HEK293 (cell line): ENCODE data around the gene AEN.

Experiments
- GLI2 ChIP-seq: fragments of 450-650 bp; formaldehyde crosslinking; IDR thresholded peaks from 2 replicates; pipeline ENCODE4; 2017; ENCODE audit warnings: missing biosample characterization, missing genetic modification characterization, low read depth, borderline replicate concordance
- IKZF3 ChIP-seq: fragments of 450-650 bp; IDR thresholded peaks from 2 replicates; pipeline ENCODE4 v1.5.0; 2018; ENCODE audit warnings: missing biosample characterization, mild to moderate bottlenecking, missing genetic modification characterization, moderate library complexity
- KLF16 ChIP-seq: fragments of 450-650 bp; formaldehyde crosslinking; IDR thresholded peaks from 2 replicates; pipeline ENCODE4 v1.5.1; 2017; ENCODE audit warnings: missing biosample characterization, missing genetic modification characterization
- MZF1 ChIP-seq: fragments of 450-650 bp; formaldehyde crosslinking; IDR thresholded peaks from 2 replicates; pipeline ENCODE4 v1.5.1; 2017; ENCODE audit warnings: missing biosample characterization, missing genetic modification characterization, borderline replicate concordance
- ZEB2 ChIP-seq: fragments of 450-650 bp; formaldehyde crosslinking; IDR thresholded peaks from 2 replicates; pipeline ENCODE4 v1.5.1; 2016; ENCODE audit warnings: missing biosample characterization, missing genetic modification characterization
- ZNF155 ChIP-seq: fragments of 450-650 bp; formaldehyde crosslinking; IDR thresholded peaks from 2 replicates; pipeline ENCODE4 v1.5.1; 2016; ENCODE audit warnings: missing biosample characterization, missing genetic modification characterization
- ZNF16 ChIP-seq: fragments of 450-650 bp; formaldehyde crosslinking; IDR thresholded peaks from 2 replicates; pipeline ENCODE4 v1.5.1; 2016; ENCODE audit warnings: low read depth, missing biosample characterization, missing genetic modification characterization
- ZNF184 ChIP-seq: fragments of 450-650 bp; IDR thresholded peaks from 2 replicates; pipeline ENCODE4 v1.5.1; 2018; ENCODE audit warnings: missing biosample characterization, mild to moderate bottlenecking, missing genetic modification characterization
- ZNF221 ChIP-seq: fragments of 450-650 bp; formaldehyde crosslinking; IDR thresholded peaks from 2 replicates; pipeline ENCODE4 v1.5.1; 2017; ENCODE audit warnings: missing biosample characterization, missing genetic modification characterization, borderline replicate concordance
- ZNF311 ChIP-seq: fragments of 450-650 bp; formaldehyde crosslinking; IDR thresholded peaks from 2 replicates; pipeline ENCODE4 v1.5.1; 2017; ENCODE audit warnings: missing biosample characterization, missing genetic modification characterization, borderline replicate concordance
- ZNF391 ChIP-seq: fragments of 450-650 bp; formaldehyde crosslinking; IDR thresholded peaks from 2 replicates; pipeline ENCODE4 v1.5.1; 2016; ENCODE audit warnings: low read depth, missing biosample characterization, missing genetic modification characterization, borderline replicate concordance
- ZNF514 ChIP-seq: fragments of 450-650 bp; formaldehyde crosslinking; IDR thresholded peaks from 2 replicates; pipeline ENCODE4 v1.5.1; 2016; ENCODE audit warnings: missing biosample characterization, missing genetic modification characterization
- ZNF549 ChIP-seq: fragments of 450-650 bp; IDR thresholded peaks from 2 replicates; pipeline ENCODE4 v1.5.1; 2018; ENCODE audit warnings: missing biosample characterization, missing genetic modification characterization, mild to moderate bottlenecking, inconsistent platforms, moderate library complexity
- ZNF585B ChIP-seq: fragments of 450-650 bp; formaldehyde crosslinking; IDR thresholded peaks from 2 replicates; pipeline ENCODE4 v1.5.1; 2016; ENCODE audit warnings: missing biosample characterization, missing genetic modification characterization
- ZNF596 ChIP-seq: fragments of 450-650 bp; IDR thresholded peaks from 2 replicates; pipeline ENCODE4 v1.5.0; 2018; ENCODE audit warnings: missing biosample characterization, mild to moderate bottlenecking, missing genetic modification characterization, moderate library complexity
- ZNF792 ChIP-seq: fragments of 450-650 bp; formaldehyde crosslinking; IDR thresholded peaks from 2 replicates; pipeline ENCODE4 v1.5.1; 2016; ENCODE audit warnings: missing biosample characterization, missing genetic modification characterization
- ZNF830 ChIP-seq: fragments of 450-650 bp; IDR thresholded peaks from 2 replicates; pipeline ENCODE4 v1.5.0; 2018; ENCODE audit warnings: missing biosample characterization, missing genetic modification characterization, low read depth, mild to moderate bottlenecking, moderate library complexity
- ZSCAN30 ChIP-seq: fragments of 450-650 bp; IDR thresholded peaks from 2 replicates; pipeline ENCODE4 v1.5.1; 2018; ENCODE audit warnings: missing biosample characterization, mild to moderate bottlenecking, missing genetic modification characterization, moderate library complexity
- TF ChIP-seq, protein P1 (sequence below): fragments of 450-650 bp; formaldehyde crosslinking; IDR thresholded peaks from 2 replicates; pipeline ENCODE4 v1.5.1; 2016; ENCODE audit warnings: missing biosample characterization, missing genetic modification characterization, borderline replicate concordance
- TF ChIP-seq, protein P2 (sequence below): fragments of 450-650 bp; formaldehyde crosslinking; IDR thresholded peaks from 2 replicates; pipeline ENCODE4 v1.5.1; 2016; ENCODE audit warnings: missing biosample characterization, missing genetic modification characterization
- TF ChIP-seq, protein P3 (sequence below): fragments of 450-650 bp; formaldehyde crosslinking; IDR thresholded peaks from 2 replicates; pipeline ENCODE4 v1.5.1; 2016; ENCODE audit warnings: missing biosample characterization, missing genetic modification characterization
- TF ChIP-seq, protein P4 (sequence below): fragments of 450-650 bp; formaldehyde crosslinking; IDR thresholded peaks from 2 replicates; pipeline ENCODE4 v1.5.0; 2017; ENCODE audit warnings: missing biosample characterization, missing genetic modification characterization, borderline replicate concordance
- TF ChIP-seq, protein P5 (sequence below): fragments of 450-650 bp; formaldehyde crosslinking; IDR thresholded peaks from 2 replicates; pipeline ENCODE4 v1.5.1; 2016; ENCODE audit warnings: missing biosample characterization, missing genetic modification characterization

The AEN gene

DNA sequence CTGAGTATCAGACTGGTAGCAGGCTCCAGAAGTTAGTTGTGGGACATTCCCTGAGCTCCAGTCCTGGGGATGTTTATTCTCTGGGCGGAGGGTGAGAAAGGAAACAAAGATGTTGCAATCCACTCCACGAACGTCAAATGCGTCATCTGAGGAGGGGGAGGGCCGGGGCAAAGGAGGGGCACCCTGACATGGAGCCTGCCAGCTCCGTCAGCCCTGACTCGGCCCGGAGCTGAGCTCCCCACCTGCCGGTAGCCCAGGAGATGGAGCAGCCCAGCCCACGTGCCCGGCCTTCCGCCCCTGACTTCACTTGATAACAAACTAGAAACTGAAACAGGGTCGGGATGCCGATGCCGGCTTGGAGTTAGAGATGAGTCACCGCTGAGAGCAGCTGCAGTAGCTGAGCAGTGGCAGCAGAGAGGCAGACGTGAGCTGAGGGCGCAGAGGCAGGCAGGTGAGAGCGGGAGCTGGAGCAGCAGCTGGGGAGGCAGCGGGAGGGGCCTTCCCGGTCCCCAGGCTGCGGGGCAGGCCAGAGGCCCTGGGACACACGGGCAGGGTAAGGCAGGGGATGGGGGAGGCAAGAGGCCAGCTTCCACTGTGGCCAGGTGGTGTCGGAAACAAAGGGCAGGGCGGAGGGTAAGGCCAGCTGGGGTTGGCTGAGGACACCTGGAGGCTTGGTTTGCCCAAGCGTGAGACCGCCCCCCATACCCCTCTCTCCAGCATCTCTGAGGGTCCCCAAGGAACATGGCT lies 17.7 kb downstream of the AEN start, which contains the start of gene ISG20 (continued):
- TF ChIP-seq ZNF155 (tag by site-specific recombination), result no peak
- TF ChIP-seq MZF1 (tag by site-specific recombination), result 0 out of 2 replicates have a peak, but pooled peaks have one; percentile 17
- no peak for TF ChIP-seq ZNF221 (tag by site-specific recombination)
- no peak for TF ChIP-seq ZNF16 (tag by site-specific recombination)
- TF ChIP-seq ZNF549, result no peak
- TF ChIP-seq KLF16, result peak; percentile 87
- TF ChIP-seq, protein P1, sequence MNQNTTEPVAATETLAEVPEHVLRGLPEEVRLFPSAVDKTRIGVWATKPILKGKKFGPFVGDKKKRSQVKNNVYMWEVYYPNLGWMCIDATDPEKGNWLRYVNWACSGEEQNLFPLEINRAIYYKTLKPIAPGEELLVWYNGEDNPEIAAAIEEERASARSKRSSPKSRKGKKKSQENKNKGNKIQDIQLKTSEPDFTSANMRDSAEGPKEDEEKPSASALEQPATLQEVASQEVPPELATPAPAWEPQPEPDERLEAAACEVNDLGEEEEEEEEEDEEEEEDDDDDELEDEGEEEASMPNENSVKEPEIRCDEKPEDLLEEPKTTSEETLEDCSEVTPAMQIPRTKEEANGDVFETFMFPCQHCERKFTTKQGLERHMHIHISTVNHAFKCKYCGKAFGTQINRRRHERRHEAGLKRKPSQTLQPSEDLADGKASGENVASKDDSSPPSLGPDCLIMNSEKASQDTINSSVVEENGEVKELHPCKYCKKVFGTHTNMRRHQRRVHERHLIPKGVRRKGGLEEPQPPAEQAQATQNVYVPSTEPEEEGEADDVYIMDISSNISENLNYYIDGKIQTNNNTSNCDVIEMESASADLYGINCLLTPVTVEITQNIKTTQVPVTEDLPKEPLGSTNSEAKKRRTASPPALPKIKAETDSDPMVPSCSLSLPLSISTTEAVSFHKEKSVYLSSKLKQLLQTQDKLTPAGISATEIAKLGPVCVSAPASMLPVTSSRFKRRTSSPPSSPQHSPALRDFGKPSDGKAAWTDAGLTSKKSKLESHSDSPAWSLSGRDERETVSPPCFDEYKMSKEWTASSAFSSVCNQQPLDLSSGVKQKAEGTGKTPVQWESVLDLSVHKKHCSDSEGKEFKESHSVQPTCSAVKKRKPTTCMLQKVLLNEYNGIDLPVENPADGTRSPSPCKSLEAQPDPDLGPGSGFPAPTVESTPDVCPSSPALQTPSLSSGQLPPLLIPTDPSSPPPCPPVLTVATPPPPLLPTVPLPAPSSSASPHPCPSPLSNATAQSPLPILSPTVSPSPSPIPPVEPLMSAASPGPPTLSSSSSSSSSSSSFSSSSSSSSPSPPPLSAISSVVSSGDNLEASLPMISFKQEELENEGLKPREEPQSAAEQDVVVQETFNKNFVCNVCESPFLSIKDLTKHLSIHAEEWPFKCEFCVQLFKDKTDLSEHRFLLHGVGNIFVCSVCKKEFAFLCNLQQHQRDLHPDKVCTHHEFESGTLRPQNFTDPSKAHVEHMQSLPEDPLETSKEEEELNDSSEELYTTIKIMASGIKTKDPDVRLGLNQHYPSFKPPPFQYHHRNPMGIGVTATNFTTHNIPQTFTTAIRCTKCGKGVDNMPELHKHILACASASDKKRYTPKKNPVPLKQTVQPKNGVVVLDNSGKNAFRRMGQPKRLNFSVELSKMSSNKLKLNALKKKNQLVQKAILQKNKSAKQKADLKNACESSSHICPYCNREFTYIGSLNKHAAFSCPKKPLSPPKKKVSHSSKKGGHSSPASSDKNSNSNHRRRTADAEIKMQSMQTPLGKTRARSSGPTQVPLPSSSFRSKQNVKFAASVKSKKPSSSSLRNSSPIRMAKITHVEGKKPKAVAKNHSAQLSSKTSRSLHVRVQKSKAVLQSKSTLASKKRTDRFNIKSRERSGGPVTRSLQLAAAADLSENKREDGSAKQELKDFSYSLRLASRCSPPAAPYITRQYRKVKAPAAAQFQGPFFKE (tag by site-specific recombination), result no peak
- TF ChIP-seq ZNF792 (tag by site-specific recombination), result no peak
- TF ChIP-seq ZNF585B (tag by site-specific recombination), result no peak
- TF ChIP-seq, protein P2, sequence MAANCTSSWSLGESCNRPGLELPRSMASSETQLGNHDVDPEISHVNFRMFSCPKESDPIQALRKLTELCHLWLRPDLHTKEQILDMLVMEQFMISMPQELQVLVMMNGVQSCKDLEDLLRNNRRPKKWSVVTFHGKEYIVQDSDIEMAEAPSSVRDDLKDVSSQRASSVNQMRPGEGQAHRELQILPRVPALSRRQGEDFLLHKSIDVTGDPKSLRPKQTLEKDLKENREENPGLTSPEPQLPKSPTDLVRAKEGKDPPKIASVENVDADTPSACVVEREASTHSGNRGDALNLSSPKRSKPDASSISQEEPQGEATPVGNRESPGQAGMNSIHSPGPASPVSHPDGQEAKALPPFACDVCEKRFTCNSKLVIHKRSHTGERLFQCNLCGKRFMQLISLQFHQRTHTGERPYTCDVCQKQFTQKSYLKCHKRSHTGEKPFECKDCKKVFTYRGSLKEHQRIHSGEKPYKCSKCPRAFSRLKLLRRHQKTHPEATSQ (tag by site-specific recombination), result no peak
- no peak for TF ChIP-seq ZNF514 (tag by site-specific recombination)
- TF ChIP-seq, protein P3, sequence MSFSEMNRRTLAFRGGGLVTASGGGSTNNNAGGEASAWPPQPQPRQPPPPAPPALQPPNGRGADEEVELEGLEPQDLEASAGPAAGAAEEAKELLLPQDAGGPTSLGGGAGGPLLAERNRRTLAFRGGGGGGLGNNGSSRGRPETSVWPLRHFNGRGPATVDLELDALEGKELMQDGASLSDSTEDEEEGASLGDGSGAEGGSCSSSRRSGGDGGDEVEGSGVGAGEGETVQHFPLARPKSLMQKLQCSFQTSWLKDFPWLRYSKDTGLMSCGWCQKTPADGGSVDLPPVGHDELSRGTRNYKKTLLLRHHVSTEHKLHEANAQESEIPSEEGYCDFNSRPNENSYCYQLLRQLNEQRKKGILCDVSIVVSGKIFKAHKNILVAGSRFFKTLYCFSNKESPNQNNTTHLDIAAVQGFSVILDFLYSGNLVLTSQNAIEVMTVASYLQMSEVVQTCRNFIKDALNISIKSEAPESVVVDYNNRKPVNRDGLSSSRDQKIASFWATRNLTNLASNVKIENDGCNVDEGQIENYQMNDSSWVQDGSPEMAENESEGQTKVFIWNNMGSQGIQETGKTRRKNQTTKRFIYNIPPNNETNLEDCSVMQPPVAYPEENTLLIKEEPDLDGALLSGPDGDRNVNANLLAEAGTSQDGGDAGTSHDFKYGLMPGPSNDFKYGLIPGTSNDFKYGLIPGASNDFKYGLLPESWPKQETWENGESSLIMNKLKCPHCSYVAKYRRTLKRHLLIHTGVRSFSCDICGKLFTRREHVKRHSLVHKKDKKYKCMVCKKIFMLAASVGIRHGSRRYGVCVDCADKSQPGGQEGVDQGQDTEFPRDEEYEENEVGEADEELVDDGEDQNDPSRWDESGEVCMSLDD (tag by site-specific recombination), result peak; percentile 45; the same call in 1 of the 2 replicates
- TF ChIP-seq ZNF311 (tag by site-specific recombination), result no peak
- TF ChIP-seq IKZF3 (tag by site-specific recombination), result peak; percentile 65; the same call in 1 of the 2 replicates
- peak; percentile 97 for TF ChIP-seq ZEB2 (tag by site-specific recombination)
- TF ChIP-seq ZNF184 (tag by site-specific recombination), result no peak
- TF ChIP-seq ZSCAN30 (tag by site-specific recombination), result peak; percentile 77; the same call in 1 of the 2 replicates
- TF ChIP-seq GLI2 (tag by site-specific recombination), result no peak
- peak; percentile 17; the same call in 1 of the 2 replicates for TF ChIP-seq ZNF391
- TF ChIP-seq, protein P4, sequence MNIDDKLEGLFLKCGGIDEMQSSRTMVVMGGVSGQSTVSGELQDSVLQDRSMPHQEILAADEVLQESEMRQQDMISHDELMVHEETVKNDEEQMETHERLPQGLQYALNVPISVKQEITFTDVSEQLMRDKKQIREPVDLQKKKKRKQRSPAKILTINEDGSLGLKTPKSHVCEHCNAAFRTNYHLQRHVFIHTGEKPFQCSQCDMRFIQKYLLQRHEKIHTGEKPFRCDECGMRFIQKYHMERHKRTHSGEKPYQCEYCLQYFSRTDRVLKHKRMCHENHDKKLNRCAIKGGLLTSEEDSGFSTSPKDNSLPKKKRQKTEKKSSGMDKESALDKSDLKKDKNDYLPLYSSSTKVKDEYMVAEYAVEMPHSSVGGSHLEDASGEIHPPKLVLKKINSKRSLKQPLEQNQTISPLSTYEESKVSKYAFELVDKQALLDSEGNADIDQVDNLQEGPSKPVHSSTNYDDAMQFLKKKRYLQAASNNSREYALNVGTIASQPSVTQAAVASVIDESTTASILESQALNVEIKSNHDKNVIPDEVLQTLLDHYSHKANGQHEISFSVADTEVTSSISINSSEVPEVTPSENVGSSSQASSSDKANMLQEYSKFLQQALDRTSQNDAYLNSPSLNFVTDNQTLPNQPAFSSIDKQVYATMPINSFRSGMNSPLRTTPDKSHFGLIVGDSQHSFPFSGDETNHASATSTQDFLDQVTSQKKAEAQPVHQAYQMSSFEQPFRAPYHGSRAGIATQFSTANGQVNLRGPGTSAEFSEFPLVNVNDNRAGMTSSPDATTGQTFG, result no peak
- no peak for TF ChIP-seq ZNF830 (tag by site-specific recombination)
- TF ChIP-seq ZNF596 (tag by site-specific recombination), result no peak
- TF ChIP-seq, protein P5, sequence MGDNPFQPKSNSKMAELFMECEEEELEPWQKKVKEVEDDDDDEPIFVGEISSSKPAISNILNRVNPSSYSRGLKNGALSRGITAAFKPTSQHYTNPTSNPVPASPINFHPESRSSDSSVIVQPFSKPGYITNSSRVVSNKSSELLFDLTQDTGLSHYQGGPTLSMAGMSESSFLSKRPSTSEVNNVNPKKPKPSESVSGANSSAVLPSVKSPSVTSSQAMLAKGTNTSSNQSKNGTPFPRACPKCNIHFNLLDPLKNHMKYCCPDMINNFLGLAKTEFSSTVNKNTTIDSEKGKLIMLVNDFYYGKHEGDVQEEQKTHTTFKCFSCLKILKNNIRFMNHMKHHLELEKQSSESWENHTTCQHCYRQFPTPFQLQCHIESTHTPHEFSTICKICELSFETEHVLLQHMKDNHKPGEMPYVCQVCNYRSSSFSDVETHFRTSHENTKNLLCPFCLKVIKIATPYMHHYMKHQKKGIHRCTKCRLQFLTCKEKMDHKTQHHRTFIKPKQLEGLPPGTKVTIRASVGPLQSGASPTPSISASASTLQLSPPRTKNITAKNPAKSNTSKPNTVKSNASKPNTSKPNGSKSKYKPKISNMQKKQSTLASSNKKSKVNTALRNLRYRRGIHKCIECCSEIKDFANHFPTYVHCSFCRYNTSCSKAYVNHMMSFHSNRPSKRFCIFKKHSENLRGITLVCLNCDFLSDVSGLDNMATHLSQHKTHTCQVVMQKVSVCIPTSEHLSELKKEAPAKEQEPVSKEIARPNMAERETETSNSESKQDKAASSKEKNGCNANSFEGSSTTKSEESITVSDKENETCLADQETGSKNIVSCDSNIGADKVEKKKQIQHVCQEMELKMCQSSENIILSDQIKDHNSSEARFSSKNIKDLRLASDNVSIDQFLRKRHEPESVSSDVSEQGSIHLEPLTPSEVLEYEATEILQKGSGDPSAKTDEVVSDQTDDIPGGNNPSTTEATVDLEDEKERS, result no peak
